GM21786 (cell line): ENCODE measurements around the gene INO80D.
"Not testable (repeated sequence)": the region's sequence is repeated elsewhere in the genome, so short reads cannot be mapped to it uniquely, and the experiment has no call there.

Experiments used
- ATAC-seq: cut with Tn5 transposase; IDR thresholded peaks from one replicate; pipeline ENCODE4 v1.9.1; 2021; ENCODE audit not compliant: unreplicated experiment

INO80D gene

DNA sequence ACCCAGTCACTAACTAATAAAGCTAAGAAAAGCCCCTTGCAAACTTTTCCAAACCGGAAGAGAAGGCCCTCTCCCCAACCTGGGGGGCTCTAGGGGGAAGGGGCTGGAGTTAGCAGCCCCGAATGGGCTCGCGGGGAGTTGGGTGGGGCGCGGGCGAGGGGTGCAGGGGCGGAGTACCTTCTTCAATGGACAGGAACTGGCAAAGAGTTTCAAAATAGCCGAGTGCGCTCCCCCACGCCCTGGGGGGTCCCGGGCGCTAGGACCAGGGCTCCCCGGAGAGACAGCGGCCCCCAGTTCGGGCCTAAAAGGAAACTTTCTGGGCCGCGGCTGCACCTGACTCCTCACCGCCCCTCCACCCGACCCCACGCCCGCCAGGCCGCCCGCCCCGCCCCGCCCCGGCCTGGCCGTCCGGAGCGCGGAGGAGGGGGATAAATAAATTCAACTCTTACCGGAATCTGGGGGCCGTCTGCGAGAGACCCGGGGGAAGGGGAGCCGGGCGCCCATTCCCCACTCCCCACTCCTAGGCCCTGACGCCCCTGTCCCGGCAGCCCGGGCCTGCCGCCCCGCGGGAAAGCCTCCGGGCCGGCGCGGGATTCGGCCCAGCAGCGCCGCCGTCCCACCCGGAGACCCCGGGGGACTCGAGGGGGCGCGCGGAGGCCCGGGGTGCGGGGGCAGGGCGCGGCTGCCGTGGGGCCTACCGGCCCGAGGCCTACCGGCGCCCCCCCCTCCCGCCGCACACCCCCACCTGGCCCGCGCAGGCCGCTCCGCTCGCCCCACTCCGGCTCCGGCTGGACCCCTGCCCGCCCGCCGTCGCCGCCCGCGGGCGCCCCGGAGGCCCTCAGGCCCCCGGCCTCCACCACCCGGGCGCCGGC, 868 bp downstream of the INO80D start:
- peak; percentile 18 for ATAC-seq

DNA sequence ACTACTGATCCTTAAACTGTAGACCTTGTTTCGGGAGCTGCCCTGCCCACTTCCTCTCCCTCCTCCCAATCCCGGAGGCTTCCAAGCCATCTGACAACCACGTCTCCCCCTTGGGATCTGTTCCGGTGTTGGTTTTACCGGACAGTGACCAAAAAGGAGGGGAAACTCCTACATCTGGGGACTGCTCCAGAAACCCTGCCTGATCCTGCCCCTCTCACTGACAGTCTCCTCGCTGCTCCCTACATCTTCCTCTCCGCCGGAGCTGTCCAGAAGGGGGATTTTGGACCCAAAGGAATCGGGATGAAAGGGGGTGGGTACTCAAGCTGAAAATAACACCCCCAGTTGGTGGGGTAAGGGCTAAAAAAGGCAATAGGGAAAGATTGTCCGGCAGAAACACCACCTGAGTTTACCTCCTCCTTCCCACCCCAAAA, 1.5 kb downstream of the INO80D start:
- ATAC-seq: no peak

DNA sequence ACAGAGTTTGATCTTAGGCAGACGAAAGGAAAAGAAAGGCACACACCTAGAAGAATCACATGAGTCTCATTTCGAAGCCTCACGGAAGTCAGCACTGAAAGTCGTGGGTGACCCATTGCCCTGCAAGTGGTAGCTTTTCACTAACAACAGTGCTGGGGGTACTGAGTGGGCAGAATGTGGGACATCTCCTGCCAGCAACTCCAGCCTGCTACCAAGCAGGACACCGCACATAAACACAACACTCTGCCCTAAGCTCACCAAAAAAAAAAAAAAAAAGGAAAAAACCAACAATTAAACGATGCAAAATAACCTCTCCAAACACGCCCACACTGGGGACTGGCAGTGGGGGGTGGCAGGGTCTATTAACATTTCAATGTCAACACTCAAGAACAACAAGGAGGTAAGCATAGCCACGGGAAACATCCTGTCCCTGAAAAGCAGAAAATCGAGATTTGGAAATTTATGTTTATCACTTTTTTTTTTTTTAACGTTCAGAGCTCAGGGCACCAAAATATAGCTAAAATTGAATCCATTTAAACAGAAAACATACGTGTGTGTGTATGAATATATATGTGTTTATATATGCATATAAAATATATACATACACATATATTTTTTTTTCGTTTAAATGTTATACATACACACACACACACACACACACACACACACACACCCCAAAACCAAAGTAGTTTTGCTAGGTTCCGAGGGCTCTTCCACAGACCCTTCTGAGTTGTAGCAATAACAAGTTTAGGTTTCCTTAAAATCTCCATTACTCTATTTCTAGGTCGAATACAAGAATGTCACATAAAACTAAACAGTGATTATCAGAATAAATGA, 2.2 kb downstream of the INO80D start:
- ATAC-seq: peak; percentile 19

DNA sequence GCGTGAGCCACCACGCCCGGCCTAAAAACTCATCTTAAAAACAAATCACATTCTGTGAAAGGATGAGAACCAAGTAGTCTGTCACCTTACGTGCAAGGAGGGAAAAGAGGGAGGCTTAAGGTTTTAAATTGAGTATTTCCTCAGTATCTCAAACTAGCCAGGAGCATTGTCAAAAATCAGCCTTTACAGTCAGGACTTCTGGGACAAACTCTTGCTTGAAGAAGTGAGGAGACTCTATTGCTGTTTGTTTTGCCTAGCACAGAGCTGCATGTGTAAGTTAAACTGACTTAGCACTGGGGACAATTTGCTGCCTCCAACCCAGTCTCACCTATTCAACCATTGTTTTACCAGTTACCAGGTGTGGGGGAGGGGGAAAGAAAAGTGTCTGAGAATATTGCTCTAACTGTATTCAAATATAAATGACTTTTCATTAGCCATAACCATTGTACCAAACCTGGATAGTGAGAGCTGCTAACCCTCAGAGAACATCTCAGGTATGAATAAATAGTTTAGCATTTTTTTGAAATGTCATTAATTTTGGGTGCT, 3.6 kb downstream of the INO80D start:
- ATAC-seq: no peak

DNA sequence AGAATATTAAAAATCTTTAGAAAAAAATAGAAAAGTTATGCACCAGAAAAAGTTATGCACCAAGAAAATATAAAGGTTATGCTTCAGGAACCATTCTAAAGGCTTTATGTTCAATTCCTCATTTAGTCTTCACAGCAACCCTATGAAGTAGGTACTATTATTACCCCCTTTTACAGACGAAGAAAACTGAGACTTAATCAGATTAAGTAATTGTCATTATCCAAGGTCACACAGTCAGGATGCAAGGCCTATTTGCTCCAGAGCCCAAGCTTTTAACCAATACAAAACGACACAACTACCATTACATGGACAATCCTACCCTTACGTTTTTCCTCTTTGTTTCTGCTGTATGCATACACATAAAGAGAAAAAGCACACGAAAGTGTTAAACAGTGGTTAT, 5.0 kb downstream of the INO80D start:
- no peak for ATAC-seq

DNA sequence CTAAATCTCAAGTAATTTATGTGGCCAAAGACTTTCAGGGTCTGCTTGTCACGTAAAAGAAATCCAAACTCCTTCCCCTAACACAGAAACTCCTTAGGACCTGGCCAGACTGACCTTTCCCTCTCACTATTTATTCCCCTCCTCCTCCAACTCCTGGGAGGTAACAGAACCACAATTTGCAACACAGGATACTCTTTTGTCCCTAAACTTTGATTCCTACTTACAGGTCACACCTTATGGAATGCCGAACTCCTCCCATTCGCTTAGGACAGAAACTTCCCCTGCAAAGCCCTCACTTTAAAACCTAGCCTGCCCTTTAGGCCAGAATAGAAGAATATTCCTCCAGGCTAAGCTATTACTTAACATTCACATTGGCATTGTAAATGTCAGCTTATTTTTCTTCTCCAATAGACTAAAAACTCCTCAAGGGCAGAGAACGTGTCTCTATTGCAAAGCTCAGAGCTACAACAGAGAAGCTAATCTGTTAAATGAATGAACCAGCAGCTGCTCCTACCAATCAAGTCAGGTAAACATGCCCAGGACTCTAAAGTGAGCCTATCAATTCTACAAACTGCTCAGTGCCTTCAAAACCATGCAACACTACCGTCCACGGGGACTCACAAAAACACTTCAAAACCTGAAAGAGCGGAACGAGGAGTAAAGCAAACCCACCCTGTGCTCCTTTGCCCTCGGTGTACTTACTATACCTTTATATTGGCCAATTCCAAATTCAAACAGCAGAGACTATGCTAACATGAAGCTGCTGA, 6.1 kb downstream of the INO80D start:
- no peak for ATAC-seq

DNA sequence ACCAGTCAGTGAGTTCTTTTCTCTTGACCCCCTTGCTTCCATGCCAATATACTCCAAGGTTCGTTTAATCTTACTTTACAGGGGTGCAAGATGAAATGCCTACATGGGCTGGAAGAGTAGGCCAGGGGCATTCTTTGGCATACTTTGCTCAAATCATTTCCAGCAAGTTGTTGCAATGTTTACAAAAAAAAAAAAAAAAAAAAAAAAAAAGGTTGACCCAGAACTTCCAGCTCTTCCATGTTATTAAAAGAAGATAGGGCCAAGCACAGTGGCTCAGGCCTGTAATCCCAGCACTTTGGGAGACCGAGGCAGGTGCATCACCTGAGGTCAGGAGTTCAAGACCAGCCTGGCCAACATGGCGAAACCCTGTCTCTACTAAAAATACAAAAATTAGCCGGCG, 8.1 kb downstream of the INO80D start:
- not testable (repeated sequence) for ATAC-seq

DNA sequence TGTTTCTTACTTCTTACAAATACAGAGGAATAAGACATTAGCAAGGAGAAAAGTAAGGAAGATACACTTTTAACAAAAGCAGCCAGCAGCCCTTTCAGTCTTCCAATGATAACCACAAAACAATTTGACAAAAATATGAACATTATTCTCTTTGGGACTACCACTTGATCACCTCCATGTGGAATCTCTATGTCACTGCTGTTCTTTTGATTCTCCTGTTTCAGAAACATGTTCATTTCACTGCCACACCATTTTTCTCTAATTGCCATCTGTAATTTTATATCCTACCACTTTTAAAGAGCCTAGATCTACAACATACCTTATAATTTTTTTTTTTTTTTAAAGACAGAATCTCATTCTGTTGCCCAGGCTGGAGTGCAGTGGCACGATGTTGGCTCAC, 10.9 kb downstream of the INO80D start:
- ATAC-seq: no peak

DNA sequence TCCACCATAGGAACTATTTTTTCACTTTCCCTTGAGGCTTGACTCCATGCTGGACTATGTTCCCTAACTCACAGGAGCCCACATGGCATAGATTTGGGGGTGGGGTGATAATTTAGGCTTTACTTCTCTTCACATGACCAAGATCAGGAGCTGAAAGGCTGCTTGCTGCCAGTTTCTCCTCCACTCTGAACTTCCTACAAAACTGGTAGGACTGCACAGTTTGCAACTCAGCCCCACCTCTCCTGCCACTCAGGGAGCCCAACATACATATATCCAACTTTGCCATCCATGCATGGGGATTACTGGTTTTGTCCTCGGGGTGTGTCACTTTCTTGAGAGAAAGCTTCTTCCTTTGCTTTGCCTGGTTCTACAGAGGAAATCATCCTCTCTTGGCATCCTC, 14.2 kb downstream of the INO80D start:
- ATAC-seq: no peak

DNA sequence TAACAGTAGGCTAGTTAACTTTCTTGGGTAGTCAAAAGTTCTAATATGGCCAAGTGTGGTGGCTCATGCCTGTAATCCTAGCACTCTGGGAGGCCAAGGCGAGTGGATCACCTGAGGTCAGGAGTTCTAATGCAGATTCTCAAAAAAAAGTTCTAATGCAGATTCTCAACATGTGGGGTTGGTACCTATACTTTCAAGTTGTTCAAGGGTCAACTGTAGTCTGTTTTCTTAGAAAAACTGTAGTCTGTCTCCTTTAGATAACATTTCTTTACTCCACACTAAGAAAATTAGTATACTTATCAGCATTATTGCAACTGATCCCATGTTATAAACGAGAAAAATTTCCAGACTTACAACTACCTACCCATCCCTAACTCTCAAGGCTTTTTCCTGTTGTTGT, 16.6 kb downstream of the INO80D start:
- no peak for ATAC-seq

DNA sequence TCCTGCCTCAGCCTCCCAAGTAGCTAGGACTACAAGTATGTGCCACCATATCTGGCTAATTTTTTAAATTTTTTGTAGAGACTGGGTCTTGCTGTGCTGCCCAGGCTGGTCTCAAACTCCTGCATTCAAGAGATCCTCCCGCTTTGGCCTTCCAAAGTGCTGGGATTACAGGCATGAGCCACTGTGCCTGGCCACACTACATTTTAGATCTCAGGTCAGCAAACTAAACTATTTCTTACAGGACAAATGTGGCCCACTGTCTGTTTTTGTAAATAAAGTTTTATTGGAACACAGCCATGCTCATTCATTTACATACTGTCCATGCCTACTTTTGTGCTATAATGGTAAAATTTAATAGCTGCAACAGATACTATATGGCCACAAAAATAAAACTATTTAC, 17.8 kb downstream of the INO80D start:
- ATAC-seq: no peak

DNA sequence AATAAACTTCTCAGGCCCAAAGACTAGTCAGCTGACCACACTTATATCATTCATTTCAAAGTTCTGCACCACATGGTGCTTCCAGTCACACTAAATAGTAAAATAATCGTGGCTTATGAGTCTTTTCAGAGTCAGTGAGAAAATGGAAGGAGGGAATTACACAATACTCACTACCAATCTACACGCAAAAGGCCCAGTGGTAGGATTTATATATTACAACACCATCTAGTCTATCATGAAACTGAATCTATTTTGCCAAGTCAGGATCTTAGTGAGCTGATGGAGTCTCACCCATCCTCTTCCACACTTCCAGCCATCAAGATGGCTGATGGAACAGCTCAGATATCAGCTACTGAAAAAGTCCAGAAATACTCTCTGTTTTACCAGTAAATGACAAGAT, 21.9 kb downstream of the INO80D start:
- no peak for ATAC-seq

DNA sequence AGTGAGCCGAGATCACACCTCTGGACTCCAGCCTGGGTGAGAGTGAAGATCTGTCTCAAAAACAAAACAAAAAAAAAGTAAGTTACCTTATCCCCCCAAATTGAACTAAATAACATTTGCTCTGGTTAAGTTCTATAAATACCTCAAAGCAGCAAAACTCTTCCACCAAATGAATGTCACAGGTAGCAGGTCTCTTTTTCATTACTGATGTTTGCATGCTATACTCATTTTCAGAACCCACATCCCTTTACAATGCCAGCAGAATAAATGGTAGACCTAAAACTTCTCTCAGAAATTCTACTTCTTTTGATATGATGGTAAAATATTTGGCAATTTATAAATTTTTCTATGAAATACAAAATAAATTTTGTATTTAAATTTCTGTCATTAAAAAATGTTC, 22.3 kb downstream of the INO80D start:
- no peak for ATAC-seq

DNA sequence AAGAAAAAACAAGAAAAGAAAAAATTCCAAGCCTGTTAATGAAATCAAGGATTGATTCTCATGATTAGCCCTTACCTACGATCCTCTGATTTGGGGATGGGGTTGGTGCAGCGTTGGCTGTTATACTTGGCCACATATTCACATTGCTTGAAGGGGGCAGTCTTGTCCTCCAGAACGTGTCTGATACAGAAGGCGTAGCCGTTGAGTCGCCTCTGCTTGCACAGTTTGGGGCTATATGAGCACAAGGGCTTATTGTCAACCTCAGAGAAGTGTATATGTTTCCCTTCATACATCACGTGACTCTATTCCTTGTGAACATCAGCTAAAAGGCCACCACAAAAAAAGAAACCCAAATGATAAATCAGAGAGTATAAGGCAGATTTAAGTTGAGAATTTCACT, 23.2 kb downstream of the INO80D start:
- ATAC-seq: no peak

DNA sequence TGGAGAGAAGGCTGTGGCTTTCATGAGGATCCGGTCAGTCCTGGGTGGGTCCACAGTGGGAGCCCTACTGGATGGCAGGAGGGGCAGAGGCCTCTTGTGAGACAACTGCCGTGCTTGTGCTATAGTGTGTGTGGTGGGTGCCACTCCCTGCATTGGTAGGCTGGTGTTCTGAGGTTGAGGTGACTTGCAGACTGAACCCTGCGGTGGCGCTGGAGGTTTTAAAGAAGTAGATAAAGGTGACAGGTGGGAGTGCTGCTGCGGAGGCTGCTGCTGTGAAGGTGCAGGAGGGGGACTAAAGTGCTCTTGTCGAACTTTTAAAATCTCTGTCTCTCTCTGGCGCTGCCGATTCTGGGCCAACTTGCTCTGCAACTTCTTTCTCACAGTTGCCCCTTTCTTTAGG, 29.7 kb downstream of the INO80D start:
- no peak for ATAC-seq

DNA sequence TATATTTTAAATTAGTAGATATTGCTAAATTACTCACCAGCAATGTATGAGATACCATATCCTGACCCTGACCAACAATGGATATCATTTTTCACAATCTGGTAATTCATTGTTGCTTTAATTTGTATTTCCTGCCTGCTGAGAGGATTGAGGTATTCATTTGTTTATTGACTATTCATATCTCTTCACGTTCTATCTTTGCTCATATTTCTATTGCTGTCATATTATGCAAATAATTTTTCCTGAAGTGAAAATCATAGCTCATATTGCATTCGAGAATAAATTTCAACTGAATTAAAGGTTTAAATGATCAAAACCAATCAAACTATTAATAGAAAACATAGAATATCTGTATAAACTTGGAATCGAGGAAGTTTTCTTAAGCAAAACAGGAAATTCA, 31.0 kb downstream of the INO80D start:
- no peak for ATAC-seq

DNA sequence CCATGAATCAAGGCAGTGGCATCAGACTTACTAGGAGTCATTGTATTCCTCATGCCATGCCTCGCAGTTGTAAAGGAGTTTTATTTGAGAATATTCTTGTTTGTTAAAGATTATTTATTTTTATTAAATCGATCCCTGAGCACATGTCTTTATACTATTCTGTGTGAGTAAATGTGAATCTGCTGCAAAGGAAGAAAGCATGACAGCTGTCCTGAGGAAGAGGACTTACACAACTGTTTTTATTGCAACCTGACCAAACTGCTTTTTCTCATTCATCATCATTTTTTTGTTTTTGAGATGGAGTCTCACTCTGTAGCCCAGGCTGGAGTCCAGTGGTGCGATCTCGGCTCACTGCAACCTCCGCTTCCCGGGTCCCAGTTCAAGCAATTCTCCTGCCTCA, 34.1 kb downstream of the INO80D start:
- no peak for ATAC-seq

DNA sequence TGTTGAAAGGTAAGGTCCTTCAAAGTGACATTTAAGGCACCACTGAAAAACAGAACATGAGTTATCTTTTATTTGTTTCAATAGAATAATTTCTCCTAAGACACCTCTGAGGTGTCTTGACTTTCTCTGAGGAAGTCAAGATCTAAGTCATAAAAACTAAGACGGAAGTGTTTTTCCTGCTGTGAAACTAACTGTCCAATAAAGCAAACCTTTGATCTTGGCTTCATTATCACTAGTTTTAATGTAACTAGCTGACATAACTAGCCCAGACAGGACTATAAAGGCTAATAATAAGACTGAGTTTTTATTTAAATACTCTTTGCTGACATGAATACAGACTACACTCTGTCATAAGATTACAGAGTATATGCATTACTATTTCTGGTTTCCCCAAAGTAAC, 36.6 kb downstream of the INO80D start:
- ATAC-seq: no peak

DNA sequence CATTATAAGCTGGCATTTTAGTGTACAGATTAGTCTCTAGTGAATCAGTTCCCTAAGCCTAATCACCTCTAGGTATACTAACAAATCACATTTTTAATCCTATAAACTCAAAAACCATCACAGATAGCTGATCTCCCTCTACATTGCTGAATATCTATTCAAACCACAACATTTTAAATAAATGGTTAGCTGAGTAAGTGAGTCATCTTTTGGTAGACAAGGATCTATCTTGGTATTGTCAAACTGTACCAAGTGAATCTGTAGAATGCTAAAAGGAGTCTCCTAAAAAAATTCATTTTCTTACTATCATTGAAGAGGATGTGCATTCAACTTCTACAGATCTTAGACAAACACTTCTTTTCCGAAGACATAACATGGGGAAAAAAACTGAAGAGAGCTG, 40.7 kb downstream of the INO80D start:
- no peak for ATAC-seq

DNA sequence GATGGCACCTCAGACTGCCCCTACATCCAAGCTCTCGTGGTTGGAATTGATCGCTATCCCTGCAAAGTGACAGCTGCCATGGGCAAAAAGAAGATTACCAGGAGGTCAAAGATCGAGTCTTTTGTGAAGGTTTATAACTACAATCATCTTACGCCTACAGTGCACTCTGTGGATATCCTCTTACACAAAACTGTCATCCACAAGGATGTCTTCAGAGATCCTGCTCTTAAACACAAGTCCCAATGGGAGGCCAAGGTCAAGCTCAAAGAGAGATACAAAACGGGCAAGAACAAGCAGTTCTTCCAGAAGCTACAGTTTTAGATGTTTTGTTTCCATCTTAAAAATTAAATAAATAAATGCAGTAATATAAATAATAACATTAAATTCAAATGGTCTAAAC, 45.4 kb downstream of the INO80D start:
- no peak for ATAC-seq

DNA sequence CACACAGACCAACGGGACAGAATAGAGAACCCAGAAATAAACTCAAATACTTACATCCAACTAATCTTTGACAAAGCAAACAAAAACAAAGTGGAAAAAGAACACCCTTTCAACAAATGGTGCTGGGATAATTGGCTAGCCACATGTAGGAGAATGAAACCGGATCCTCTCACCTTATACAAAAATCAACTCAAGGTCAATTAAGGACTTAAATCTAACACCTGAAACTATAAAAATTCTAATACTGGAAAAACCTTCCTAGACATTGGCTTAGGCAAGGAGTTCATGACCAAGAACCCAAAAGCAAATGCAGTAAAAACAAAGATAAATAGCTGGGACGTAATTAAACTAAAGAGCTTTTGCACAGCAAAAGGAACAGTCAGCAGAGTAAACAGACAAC, 50.6 kb downstream of the INO80D start:
- not testable (repeated sequence) for ATAC-seq
